ENCODE data around the gene GDPD4.

GDPD4 gene, protein sequence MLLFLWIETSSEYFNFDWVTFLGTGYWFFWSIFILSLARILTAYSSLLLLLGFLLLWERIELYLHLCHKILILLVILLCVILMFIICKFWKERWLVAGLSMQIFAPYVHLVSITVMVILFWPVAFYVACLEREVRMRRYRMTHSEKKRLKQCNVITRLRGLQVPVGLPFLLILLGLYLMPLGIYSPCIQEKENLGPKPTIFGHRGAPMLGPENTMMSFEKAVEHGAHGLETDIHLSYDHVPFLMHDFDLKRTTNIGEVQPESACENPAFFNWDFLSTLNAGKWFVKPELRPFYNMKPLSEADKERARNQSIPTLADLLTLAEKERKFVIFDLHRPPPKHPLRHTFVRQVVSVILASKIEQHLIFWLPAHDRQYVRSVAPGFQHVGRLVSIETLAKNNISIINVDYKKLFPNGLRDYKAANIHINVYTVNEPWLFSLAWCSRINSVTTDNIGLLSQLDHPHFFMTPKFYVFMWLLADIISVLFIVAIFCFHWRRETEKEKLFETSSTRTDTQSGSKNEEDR

GRCh38 chr11:77301510-77301909 lies at the start of gene GDPD4:
Gene GDPD4, minus strand, starts transcription at chr11:77301686. Its CDS starts 16,549 bp downstream, at chr11:77285137.
- TF ChIP-seq CTCF (IDR thresholded peaks at IDR 0.05; ENCODE audit: extremely low read depth, insufficient read depth, missing control alignments), result no peak
- DNase-seq (ENCODE audit: low spot score), result no peak
- in situ Hi-C loops (cut with MboI; ENCODE audit: low pct_unique_long_range_greater_than_20kb, low sequenced_read_pairs, unreplicated experiment), result no loop called here

DNA sequence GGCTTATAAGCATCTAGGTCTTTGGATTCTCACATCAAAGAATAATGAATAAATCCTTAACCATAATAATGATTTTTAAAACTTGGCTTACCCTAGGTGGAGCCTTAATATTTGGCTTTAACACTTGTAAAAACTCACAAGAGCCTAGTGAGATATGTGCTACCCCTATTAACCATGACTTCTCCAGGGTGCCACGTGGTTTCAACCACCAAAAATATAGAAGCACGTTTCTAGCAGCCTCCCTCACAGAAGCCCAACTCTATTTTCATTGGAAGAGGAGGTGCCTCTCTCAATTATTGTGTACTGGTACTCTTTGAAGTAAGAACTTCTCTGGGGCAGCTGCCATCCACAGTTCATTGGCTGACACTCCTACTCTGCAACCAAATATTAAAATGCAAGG lies 46.5 kb upstream of the GDPD4 start:
- DNase-seq (ENCODE audit: low spot score), result no peak
- in situ Hi-C loops (cut with MboI; ENCODE audit: low pct_unique_long_range_greater_than_20kb, low sequenced_read_pairs, unreplicated experiment), result no loop called here
- no peak for TF ChIP-seq CTCF (IDR thresholded peaks at IDR 0.05; ENCODE audit: extremely low read depth, insufficient read depth, missing control alignments)

DNA sequence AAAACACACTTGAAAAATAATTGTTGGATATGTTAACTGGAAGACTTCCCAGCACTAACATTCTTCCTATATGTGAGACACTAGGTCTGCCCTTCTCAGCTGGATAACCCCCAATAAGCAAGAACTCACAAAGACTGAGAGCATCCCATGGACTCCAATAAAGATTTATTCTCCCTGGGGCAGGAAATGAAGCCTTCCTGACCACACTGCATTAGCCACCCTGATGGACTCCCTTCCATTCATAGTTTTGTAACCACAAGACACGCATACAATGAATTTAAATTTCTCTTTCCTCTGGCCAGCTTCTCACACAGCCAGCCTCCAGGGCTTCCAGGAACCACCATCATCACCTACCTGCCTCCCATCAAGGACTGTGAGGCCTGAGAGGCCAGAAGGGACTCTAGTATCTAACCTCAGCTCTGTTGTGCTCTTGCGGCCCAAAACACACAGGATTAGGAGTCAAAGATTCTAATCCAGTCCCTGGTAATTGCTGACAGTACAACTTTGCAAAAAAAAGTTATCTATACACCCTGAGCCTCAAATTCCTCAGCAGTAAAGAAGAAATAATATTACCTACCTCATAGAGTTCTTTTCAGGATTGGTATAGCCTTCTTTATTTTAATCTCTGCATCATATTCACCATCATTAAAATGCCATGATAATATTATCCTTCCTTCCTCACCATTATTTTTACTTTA lies 45.6 kb upstream of the GDPD4 start:
- TF ChIP-seq CTCF (IDR thresholded peaks at IDR 0.05; ENCODE audit: extremely low read depth, insufficient read depth, missing control alignments), result no peak
- DNase-seq (ENCODE audit: low spot score), result no peak
- in situ Hi-C loops (cut with MboI; ENCODE audit: low pct_unique_long_range_greater_than_20kb, low sequenced_read_pairs, unreplicated experiment), result no loop called here

DNA sequence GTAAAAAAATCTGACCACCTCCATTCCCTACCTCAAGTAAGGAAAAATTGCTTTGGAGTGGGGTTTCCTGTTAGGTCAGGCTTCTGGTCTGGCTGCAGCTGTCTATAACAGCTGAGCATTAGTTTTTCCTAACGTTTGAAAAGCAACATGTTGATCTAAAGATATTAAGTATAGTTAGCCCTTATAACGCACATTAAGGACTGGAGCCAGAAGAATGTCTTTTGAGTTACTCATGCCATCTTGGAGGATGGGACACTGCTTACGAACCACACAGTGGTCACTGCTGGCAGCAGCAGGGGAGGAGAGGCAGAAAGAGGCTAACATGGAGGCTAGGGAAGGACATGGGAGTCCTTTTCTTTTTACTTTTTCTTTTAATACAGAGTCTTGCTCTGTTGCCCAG lies 44.1 kb upstream of the GDPD4 start:
- no peak for DNase-seq (ENCODE audit: low spot score)
- in situ Hi-C loops (cut with MboI; ENCODE audit: low pct_unique_long_range_greater_than_20kb, low sequenced_read_pairs, unreplicated experiment), result no loop called here
- TF ChIP-seq CTCF (IDR thresholded peaks at IDR 0.05; ENCODE audit: extremely low read depth, insufficient read depth, missing control alignments), result no peak

DNA sequence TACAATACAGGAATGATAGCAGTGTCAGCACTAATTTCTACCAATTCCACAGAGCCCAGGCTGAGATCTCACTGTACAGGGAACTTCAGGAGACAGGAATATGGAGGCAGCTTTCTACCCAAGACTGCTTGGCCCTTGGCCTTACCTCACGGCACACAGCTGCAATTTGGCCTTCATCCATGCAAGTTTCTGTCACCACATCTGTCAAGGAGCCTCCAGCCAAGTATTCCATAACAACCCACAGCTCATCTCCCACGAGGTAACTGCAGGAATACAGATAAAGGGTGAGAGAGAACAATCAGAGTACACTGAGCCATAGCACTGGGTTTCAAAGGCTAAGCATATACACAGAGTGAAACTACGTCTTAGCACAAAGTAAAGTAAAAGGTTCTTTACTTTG lies 39.0 kb upstream of the GDPD4 start:
- in situ Hi-C loops (cut with MboI; ENCODE audit: low pct_unique_long_range_greater_than_20kb, low sequenced_read_pairs, unreplicated experiment), result no loop called here
- no peak for DNase-seq (ENCODE audit: low spot score)
- no peak for TF ChIP-seq CTCF (IDR thresholded peaks at IDR 0.05; ENCODE audit: extremely low read depth, insufficient read depth, missing control alignments)

GRCh38 chr11:77332259-77332658 lies 30.8 kb upstream of the GDPD4 start:
- no peak for TF ChIP-seq CTCF (IDR thresholded peaks at IDR 0.05; ENCODE audit: extremely low read depth, insufficient read depth, missing control alignments)
- DNase-seq (ENCODE audit: low spot score), result no peak
- in situ Hi-C loops (cut with MboI; ENCODE audit: low pct_unique_long_range_greater_than_20kb, low sequenced_read_pairs, unreplicated experiment), result no loop called here
